ENCODE results near the gene RWDD3. TPM values are rescaled to one million over a fixed set of nuclear protein-coding genes. Genes with fewer than 3 reads are reported as not detected.

RWDD3 gene
- total and polyA plus RNA-seq, 12 donors: 2.9 to 66.2 (median 15.7) TPM

GRCh38 chr1:95278173-95279006 lies 44.4 kb downstream of the RWDD3 start:
- TF ChIP-seq CTCF (IDR thresholded peaks at IDR 0.05) (no peak), POLR2A (IDR thresholded peaks at IDR 0.05) (no peak)
- H3K9me3 ChIP-seq (replicated peaks in 1 of 3): no peaks in the 10 kb centered on the region

GRCh38 chr1:95281781-95282517 lies 47.9 kb downstream of the RWDD3 start:
- no peak overlapping the region for H3K4me3 ChIP-seq
- H3K9me3 ChIP-seq (replicated peaks in 1 of 3): no peaks in the 10 kb centered on the region
- DNase-seq: no peak
- no peak overlapping the region for H3K27ac ChIP-seq
- TF ChIP-seq CTCF (IDR thresholded peaks at IDR 0.05) (no peak), POLR2A (IDR thresholded peaks at IDR 0.05) (no peak)
- H3K4me1 ChIP-seq (replicated peaks in 1 of 2): no peaks in the 10 kb centered on the region
- intact Hi-C loops (cut with DNase I): no loop called here
- no peaks in the 10 kb centered on the region for H3K36me3 ChIP-seq (replicated peaks in 1 of 2)
- H3K27me3 ChIP-seq: no peaks in the 10 kb centered on the region
- 78 to 88% (median 84%) methylated on average over 3 of the region's 3 CpGs for WGBS, 4 donors

More at GRCh38 chr1:95278173-95279006, 44.4 kb downstream of the RWDD3 start:
- H3K27ac ChIP-seq: no peak overlapping the region
- H3K36me3 ChIP-seq (replicated peaks in 1 of 2): no peaks in the 10 kb centered on the region
- intact Hi-C loops (cut with DNase I): no loop called here
- DNase-seq: no peak
- H3K27me3 ChIP-seq: no peaks in the 10 kb centered on the region
- H3K4me3 ChIP-seq: no peak overlapping the region
- no peaks in the 10 kb centered on the region for H3K4me1 ChIP-seq (replicated peaks in 1 of 2)
- 58 to 62% (median 60%) methylated on average over 4 of the region's 4 CpGs for WGBS, 4 donors

- no peak overlapping the region for H3K27ac ChIP-seq
- H3K9me3 ChIP-seq (replicated peaks in 1 of 3): no peaks in the 10 kb centered on the region
- DNase-seq: no peak
- no peaks in the 10 kb centered on the region for H3K27me3 ChIP-seq
- H3K4me1 ChIP-seq (replicated peaks in 1 of 2): no peaks in the 10 kb centered on the region
- TF ChIP-seq POLR2A (IDR thresholded peaks at IDR 0.05): no peak
- TF ChIP-seq CTCF (IDR thresholded peaks at IDR 0.05): no peak
- H3K36me3 ChIP-seq (replicated peaks in 1 of 2): no peaks in the 10 kb centered on the region
- no peak overlapping the region for H3K4me3 ChIP-seq
- intact Hi-C loops (cut with DNase I): no loop called here
- WGBS, 4 donors: 77 to 84% (median 79%) methylated on average over 1 of the region's 1 CpG
These were observed 48.5 kb downstream of the RWDD3 start for GRCh38 chr1:95282518-95282895.

- WGBS, 4 donors: 69 to 75% (median 73%) methylated on average over 2 of the region's 2 CpGs
- DNase-seq: no peak
- no peak overlapping the region for H3K27ac ChIP-seq
- intact Hi-C loops (cut with DNase I): no loop called here
- no peaks in the 10 kb centered on the region for H3K36me3 ChIP-seq (replicated peaks in 1 of 2)
- no peaks in the 10 kb centered on the region for H3K9me3 ChIP-seq (replicated peaks in 1 of 3)
- H3K4me3 ChIP-seq: no peak overlapping the region
- H3K4me1 ChIP-seq (replicated peaks in 1 of 2): no peaks in the 10 kb centered on the region
- H3K27me3 ChIP-seq: no peaks in the 10 kb centered on the region
- TF ChIP-seq POLR2A (IDR thresholded peaks at IDR 0.05) (no peak), CTCF (IDR thresholded peaks at IDR 0.05) (no peak)
These were observed 50.4 kb downstream of the RWDD3 start for GRCh38 chr1:95284420-95284819.
